ENCODE results near the gene MAGI2.

MAGI2 gene

DNA sequence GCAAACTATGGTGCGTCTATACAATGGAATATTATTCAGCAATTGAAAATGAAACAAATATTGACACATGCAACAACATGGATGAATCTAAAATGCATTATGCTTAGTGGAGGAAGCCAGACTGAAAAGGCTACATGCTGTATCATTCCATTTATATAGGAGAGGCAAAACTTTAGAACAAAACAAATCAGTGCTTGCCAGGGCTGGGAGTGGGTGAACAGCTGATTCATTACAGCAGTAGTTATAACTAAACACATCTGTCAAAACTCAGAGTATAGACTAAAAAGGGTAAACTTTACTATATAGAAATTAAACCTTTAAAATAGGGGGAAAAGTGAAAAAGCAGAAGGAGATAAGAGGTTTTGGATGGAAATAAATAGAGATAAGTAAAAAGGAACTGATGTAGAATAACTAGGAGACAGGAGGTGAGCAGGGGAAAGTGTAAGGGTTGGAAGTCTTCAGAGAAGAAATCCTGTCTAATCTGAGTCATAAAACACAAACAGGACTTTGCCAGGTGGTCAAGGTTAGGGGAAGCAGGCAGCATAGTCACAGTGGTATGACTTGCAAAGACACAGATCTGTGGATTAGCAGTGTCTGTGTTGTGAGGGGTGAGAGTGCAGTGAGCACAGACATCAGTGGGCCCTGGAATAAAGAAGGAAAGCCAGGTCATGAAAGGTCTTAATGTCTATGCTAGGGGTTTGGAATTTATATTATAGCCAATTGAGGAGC lies 1305.1 kb downstream of the MAGI2 start:
- no peak for DNase-seq

GRCh38 chr7:78146546-78146945 lies 1306.9 kb downstream of the MAGI2 start:
- DNase-seq = no peak

GRCh38 chr7:78143661-78144060 lies 1309.8 kb downstream of the MAGI2 start:
- DNase-seq = no peak

DNA sequence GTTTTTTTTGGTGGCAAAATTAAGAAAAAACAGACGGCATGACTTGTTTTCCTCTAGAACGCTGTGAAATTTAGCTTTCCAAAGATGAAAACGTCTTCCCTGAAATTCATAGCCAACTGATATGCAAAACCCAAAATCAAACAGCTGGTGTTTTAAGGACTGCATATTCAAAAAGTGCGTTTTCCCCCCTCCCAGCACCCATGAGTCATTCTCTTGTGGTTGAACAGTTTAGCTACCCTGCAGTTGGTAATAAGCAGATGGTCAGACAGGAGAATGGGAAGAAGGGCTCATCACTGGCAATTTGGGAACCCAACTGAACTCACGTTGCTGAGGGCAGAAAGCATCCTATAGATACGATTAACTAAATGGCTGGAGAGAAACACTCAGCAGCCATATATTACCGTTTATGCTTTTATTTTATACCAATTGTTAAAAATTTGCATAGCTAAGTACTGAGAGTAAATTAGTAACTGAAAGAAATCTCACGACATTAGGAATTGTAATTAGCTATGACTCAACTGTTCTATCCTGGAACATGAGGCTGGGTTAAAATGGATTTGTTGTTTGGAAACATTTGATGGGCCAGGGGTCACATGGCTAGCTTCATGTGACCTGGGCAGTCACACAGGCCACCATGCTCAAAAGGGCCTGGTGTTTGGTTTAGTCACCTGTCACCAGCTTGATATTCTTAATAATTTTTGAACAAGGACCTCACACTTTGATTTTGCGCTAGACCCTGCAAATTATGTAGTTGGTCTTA lies 1311.8 kb downstream of the MAGI2 start:
- DNase-seq = no peak

DNA sequence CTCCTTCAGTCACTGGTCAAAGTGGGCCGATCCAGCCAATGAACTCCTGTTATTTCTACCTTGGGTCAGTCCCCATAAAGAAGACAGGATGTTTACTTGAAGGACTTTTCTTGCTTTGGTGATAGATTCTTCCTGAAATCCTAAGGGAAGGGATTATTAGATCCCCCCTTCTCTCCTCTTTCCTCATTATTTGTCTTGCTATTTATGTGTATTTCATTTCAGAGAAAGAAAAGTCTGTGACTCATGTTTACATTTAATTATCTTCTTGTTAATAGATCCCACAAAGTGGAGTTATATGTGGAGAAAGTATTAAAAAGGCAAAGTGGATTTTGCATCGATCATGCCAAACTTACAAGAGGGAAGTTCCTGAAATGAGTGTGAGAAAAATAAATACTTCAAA lies 1313.4 kb downstream of the MAGI2 start:
- no peak for DNase-seq

DNA sequence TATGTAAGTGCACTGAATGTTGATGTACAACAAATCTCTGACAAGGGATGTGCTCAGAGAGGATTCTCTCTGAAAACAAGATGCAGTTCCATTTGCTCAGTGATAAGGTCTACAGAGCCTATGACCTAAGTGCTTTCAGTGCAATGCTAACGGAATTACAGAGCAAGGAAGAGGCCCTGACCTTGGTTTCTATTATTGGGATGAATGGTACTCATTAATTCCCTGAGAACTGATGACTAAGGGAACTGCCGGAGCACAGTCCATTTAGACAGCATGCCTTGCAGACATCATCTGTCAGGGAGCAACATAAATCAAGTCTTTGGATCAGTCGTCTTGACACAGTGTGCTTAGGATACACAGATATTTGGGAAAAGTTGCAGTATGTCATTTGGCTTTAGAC lies 1314.1 kb downstream of the MAGI2 start:
- no peak for DNase-seq

GRCh38 chr7:78134774-78135173 lies 1318.7 kb downstream of the MAGI2 start:
- DNase-seq = no peak

DNA sequence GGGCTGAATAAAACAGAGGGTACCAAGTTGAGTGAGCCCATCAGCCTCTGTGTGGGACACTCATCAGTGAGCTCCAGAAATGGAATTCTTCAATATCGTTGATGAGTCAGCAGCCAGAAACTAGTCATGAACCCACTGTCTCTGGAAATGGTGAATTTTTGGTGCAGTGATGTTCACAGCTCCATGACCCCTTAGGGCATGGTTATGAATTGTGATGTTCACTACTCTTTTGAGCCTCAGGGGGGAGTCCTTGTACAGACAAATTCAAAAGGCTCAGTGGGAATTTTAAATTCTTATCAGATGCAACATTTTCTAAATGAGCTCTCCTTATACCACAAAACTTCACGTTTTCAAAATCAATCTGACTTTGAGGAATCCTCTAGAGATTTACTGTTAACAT lies 1319.2 kb downstream of the MAGI2 start:
- no peak for DNase-seq

DNA sequence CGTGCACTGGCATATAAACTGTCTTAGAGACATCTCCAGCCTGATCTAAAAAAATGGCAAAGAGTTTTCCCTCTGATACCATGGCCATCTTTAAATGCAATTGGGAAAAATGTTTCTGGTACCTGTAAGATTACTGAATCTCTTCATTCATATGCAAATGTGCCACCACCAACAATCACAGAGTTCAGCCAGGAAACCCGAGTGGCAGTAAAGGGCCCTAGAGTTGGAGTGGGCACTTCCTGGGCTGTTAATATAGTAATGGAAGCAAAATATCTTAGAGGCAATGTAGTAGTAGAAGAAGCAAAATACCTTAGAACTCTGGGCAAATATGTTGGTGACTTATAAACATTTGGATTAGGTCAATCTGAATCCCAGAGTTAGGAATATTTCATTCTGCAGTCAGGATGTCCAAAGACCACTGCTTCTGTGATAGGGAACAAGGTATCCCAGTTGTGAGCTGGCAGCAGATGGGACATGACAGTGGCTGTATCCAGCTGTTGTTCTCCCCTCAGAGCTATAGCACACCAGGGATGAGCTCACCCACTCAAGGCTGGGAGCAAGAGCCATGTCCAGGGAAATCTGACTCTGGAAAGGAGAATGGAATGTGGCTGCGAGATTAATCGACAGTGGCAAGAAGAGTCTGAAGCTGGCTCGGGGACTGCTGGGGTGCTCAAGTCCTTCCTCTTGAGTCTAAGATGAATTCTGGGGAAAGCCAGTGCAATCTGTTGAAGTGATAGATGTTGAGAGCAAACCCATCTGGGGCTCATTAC lies 1322.8 kb downstream of the MAGI2 start:
- no peak for DNase-seq

DNA sequence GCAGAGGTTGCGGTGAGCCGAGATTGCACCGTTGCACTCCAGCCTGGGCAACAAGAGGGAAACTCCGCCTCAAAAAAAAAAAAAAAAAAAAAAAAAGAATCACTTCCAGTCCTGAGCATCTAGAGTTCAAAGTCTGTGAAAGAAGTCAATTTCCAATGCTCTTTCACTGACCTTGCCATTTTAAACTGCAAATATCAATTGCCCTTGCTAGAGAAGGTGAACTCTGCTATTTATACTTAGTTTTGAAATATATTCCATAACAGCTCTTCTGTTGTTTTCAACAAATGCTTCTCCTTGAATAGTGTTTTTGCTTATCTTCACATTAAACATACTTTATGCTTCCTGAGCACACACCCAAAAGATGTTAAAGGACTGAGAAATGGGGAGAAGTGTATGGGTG lies 1323.6 kb downstream of the MAGI2 start:
- DNase-seq = no peak

DNA sequence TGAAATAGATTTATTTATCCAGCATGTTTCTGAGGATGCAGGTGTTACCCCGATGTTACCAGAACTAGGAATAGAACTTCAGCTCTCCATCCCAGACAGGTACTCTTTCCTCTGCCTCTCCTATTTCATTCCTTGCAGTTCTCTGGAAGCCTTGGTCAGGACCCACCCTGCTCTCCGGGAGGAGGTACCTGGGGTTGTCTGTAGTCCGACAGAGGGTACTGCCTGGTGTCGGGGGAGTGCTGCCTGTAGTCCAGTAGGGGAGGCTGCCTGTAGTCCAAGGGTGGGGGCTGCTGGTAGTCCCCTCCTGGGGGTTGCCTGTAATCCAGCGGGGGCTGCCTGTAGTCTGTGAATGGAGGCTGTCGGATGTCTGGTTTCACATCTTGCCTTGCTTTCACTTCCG lies 1326.5 kb downstream of the MAGI2 start:
- no peak for DNase-seq

- no peak for DNase-seq
These were observed 1327.6 kb downstream of the MAGI2 start for GRCh38 chr7:78125884-78126283.

DNA sequence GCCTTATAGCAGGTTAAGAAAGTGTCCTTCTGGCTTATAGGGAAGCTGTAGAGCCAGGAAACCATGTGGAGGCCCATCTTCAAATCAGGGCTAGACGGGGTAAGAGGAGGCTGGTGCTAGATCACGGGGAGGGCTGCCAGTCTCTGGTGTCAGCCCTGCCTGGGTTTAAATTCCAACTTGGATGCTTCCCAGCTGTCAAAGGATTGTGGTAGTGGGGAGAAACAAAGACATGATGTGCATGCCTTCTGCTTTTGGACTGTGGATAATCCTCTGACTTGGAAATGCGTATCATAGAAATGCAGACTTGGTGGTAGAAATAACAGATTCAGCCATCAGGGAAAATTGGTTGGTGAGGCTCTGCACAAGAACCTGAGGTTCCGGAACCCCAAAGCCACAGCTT lies 1329.3 kb downstream of the MAGI2 start:
- no peak for DNase-seq

DNA sequence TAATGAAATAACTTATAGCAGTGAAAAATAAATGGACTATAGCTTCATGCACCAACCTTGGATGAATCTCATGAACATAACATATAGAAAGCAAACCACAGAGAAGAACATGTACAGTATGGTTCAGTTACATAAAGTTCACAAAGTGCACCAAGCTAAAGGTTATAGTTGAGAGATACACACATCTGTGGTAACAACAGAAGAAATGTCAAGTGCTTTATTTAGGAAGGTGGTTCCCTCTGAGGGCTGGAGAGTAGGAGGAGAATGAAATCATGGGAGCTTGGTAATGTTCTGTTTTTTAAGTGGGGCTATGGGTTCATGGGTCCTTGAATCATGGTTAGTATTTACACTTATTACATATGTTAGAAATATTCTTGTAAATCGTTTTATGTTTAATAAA lies 1331.6 kb downstream of the MAGI2 start:
- DNase-seq = no peak

DNA sequence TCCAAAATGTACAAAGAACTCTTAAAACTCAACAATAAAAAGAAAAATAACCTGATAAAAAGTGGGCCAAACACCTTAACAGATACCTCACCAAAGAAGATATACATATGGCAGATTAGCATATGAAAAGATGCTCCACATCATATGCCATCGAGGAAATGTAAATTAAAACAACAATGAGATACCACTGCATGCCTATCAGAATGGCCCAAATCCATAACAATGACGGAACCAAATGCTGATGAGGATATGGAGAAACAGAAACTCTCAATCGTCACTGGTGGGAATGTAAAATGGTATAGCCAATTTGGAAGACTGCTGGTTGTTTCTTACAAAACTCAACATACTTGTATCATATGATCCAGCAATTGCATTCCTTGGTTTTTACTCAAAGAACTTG lies 1335.0 kb downstream of the MAGI2 start:
- no peak for DNase-seq

GRCh38 chr7:78115876-78116275 lies 1337.6 kb downstream of the MAGI2 start:
- DNase-seq = no peak

DNA sequence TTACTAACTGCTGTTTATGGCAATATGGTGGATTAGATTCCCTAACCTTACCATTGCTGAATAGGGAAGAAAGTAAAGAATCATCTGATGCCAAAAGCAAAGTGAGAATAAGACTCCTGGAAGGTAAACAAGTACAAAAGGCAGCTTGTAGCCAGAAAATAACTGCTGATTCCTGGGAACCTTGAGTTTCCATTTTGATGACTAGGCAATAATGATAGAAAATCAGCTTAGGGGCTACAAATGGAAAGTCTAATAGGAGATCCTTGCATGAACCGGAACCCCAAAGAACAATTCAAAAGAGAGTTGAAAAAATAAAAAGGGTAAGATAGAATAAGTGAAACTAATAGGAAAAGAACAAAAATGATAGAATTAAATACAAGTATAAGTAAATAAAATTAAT lies 1338.5 kb downstream of the MAGI2 start:
- DNase-seq = no peak

DNA sequence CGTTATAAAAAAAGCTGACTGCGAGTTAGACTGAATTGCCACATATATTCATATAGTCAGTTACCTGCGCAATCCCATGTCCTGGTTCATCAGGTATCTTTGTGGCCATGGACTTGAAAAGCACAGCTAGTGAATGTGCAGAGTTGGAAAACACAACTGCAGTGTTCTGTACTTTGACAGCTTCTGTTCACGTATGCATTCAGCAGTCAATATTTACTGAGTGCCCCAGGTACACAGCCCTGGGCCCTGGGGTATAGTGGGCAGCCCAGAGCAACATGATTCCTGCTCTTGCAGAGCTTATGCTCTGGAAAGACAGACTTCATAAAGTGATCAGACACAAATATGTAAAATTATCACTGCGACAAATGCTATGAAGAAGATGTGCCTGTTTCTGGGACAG lies 1341.0 kb downstream of the MAGI2 start:
- DNase-seq = no peak

GRCh38 chr7:78111386-78111785 lies 1342.1 kb downstream of the MAGI2 start:
- DNase-seq = no peak

GRCh38 chr7:78103475-78103874 lies 1350.0 kb downstream of the MAGI2 start:
- DNase-seq = no peak

DNA sequence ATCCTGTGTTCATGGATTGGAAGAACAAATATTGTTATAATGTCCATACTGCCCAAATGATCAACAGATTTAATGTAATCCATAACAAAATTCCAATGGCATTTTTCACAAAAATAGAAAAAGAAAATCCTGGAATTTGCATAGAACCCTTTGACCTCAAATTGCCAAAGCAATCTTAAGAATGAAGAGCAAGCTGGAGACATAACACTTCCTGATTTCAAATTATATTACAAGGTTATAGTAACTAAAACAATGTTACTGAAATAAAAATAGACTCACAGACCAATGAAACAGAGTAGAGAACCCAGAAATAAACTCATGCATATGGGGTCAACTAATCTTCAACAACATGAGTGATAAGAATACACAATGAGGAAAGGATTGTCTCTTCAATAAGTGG lies 1352.4 kb downstream of the MAGI2 start:
- DNase-seq = no peak

GRCh38 chr7:78099715-78100394 lies 1353.6 kb downstream of the MAGI2 start:
- no peak for DNase-seq

- no peak for DNase-seq
These were observed 1357.9 kb downstream of the MAGI2 start for GRCh38 chr7:78095549-78095948.
